Gastrocnemius medialis (tissue), 4 donors: ENCODE data around the gene REPS2.

Source experiments
- CTCF ChIP-seq, 5 experiments: fragments of 450-650 bp in 3 of 5; fragments of 200-600 bp in 2 of 5; sonication (generic) in 2 of 5; IDR thresholded peaks in 4 of 5; conservative IDR thresholded peaks in 1 of 5; 1 replicate in 4 of 5; 2 replicates in 1 of 5; pipeline ENCODE4 v1.5.1; 2016 to 2019; ENCODE audit warnings: antibody characterized with exemption in 5 of 5, mild to moderate bottlenecking in 3 of 5, moderate library complexity in 3 of 5
- POLR2A ChIP-seq, 2 donors: fragments of 450-650 bp; IDR thresholded peaks; one replicate each; pipeline ENCODE4 v1.6.1; 2017; ENCODE audit warnings: antibody characterized with exemption in 2 of 2, mild to moderate bottlenecking in 2 of 2, moderate library complexity in 2 of 2

DNA sequence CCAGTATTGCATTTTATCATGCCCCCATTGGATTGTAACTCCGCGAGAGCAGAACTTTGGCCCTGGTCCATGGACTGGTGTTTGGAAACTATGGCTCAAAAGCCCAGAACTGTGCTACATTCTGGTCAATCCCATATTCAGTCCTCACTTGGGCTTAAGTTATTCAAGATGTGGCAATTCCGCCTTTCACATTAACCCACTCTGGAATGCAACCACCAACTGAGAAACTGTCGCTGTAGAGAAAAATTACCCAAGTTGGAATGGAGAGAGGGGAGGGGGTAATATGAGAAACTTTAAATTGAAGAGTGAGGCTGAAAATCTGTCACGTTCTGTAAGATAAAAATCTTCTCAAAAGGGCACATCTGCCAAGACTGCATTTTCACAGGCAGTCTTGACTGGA lies 239.0 kb downstream of the REPS2 start:
- no peak for TF ChIP-seq CTCF (IDR thresholded peaks at IDR 0.05 in 4 of 5, conservative IDR thresholded peaks at IDR 0.05 in 1 of 5)
- no peak for TF ChIP-seq POLR2A (IDR thresholded peaks at IDR 0.05)
